ENCODE measurements around the gene DHRS13.
A peak's percentile ranks its signal among the peaks of the same experiment; 100 is the strongest.

DNA sequence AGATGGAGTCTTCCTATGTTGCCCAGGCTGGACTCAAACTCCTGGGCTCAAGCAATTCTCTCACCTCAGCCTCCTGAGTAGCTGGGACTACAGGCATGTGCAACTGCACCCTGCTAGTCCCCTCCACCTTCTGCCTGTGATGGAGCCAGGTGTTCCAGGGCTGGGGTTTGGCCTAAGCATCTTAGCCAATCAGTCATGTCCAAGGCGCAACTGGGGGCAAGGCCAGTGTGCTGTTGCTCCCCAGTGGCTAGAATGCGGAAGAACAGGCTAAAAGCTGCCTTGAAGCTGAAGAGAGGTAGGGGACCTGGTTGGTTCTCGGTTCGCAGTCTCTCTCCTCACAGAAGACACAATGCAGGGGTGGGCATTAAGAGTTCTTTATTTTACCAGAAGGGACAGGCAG is 23.9 kb downstream of the DHRS13 start:
- TF ChIP-seq POLR2AphosphoS5 (IDR thresholded peaks at IDR 0.05), result peak in 1 of 3 donors; percentile 18
- TF ChIP-seq, protein P1, sequence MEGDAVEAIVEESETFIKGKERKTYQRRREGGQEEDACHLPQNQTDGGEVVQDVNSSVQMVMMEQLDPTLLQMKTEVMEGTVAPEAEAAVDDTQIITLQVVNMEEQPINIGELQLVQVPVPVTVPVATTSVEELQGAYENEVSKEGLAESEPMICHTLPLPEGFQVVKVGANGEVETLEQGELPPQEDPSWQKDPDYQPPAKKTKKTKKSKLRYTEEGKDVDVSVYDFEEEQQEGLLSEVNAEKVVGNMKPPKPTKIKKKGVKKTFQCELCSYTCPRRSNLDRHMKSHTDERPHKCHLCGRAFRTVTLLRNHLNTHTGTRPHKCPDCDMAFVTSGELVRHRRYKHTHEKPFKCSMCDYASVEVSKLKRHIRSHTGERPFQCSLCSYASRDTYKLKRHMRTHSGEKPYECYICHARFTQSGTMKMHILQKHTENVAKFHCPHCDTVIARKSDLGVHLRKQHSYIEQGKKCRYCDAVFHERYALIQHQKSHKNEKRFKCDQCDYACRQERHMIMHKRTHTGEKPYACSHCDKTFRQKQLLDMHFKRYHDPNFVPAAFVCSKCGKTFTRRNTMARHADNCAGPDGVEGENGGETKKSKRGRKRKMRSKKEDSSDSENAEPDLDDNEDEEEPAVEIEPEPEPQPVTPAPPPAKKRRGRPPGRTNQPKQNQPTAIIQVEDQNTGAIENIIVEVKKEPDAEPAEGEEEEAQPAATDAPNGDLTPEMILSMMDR (IDR thresholded peaks at IDR 0.05 in 8 of 11, conservative IDR thresholded peaks at IDR 0.05 in 3 of 11), result no peak

All from spleen (tissue), 7 donors.